Activated gamma-delta T cell treated with Interleukin-2 at 50 U/mL for 16 hours (primary cell): ENCODE measurements around the gene PLEKHS1.
"Not testable (repeated sequence)": the region's sequence is repeated elsewhere in the genome, so short reads cannot be mapped to it uniquely, and the experiment has no call there.

Source experiments
- DNase-seq: peaks from one replicate; pipeline ENCODE4 v3.0.0-alpha.2; 2020

Gene PLEKHS1

DNA sequence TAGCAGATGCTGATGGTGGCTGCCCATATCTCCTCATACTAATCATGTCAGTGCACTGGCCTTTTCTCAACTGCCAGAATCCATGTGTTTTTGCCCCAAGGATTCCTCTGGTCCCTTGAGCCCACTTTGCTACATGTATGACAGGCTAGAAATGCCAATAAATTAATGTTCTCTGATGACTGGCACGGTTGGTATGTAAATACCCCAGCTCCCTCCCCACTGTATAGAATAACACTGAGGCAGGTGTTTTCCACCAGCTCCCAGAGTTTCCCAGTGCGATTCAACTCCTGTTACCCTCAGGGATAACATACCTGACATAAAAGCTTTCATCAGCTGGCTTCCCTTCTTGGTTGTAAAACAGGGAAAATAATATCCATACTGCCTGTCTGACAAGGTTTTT, 9.0 kb upstream of the PLEKHS1 start:
- no peak for DNase-seq

DNA sequence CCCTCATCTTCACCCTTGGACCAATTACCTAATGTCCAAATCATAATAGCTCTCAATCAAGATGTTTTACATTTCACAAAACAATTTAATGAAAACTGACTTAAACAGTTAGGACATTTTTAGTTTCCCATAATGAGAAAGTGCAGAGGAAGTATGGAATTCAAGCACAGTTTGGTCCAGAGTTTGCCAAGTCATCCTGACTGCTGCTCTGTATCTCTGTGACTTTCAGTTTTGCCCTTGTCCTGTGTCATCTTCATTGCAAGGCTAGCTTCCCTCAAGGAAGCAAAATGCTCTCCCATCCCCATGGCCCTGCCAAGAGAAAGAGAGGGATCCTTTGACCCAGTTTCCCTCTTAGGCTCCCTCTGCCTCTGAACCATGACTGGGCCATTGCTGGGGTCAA, 7.9 kb upstream of the PLEKHS1 start:
- DNase-seq, result no peak

DNA sequence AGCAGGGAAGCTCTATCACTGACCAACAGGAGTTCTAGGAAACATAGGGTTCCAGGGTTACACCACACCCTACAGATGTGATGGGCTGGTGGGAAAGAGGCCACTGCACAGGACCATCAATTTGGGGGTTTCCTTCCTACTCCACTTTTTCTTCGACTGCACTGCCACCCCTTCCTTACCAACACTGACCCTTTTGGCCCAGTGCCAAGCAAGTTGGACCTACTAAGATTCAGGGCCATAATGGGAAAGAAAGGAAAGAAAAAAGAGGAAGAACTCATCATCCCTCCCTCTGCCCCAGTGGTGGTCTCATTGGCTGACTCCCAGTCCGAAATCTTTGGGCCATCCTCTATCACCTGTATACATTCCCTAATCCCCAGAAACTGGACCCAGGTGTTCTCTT, 6.1 kb upstream of the PLEKHS1 start:
- DNase-seq, result no peak

DNA sequence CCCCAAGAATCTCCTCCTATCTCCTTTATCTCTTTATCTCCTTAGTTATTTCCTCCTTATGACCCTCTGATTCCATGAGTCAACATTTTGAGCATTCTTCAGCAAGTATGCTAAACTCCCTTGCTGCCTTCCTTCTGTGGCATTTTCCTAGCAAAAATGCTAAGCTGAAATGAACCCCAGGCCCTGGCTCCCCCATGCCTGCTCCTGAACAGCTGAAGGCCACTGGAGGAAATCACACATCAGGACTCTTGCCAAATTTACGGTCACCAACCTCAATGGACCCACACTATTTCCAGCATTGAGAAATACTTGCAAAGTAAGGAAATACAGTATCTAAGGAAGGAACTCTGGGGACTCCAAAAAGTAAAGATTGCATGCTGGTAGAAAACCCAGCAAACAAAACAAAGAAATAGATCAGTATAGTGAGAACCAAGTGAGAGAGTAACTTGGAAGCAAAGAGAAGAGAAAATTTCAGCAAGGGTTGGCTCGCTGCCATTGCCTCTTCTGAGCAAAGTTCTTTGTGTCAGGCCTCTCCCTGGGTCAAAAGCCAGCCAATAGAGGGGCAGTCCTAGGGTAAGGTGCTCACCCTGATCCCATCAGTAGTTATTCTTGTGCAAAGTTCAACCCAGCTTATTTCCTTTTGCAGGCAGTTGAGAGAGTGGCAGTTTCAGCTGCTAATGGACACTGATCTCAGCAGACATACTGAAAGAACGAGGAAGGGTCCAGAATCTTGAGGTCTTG, 5.1 kb upstream of the PLEKHS1 start:
- DNase-seq, result no peak

DNA sequence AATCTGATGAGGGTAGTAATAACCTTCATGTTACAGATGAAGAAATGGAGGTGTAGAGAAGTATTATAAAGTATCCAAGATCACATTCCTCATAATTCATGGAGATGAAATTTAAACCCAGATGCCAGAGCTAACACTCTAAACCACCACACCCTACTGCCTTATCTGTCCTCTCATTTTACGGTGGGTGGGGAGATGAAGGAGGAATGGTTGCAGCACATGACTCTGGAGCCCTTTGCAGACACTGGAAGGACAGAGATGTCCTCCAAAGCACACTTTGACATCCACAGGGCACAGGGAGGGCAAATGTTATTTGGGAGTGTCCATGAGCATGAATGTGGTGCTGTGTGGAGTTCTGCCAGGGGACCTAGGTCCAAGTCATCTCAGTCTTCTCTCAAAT, 1.1 kb downstream of the PLEKHS1 start:
- DNase-seq, result no peak

DNA sequence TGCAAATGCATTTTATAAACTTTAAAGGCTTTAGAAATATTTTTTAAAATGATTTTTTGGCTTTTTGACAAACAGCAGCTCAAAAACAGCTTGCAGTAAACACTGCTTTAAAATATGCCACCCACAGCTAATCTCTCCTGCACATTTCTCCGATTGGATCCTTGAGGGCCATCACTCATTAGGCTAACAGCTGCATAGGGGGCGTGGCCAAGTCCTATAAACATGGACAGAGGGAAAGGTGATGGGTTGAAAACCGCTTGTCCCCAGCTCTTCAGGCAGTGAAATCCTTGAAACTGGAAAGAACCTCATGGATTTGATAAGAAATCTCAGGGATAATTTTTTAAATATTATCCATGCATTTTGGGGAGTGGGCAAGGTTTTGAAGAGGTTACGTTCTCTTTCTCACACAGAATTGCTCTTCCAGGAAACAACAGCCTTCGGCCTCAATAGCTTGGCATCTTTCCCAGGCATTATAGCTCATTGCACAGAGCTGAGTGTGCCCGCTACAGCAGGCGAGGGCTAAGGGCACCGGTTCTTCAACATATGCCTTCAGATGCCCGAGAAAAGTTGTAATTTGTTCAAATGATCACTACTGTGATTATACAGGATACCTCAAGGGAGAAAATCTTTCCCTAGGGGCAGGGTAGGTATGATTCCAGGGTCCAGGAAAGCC, 1.7 kb downstream of the PLEKHS1 start:
- no peak for DNase-seq

DNA sequence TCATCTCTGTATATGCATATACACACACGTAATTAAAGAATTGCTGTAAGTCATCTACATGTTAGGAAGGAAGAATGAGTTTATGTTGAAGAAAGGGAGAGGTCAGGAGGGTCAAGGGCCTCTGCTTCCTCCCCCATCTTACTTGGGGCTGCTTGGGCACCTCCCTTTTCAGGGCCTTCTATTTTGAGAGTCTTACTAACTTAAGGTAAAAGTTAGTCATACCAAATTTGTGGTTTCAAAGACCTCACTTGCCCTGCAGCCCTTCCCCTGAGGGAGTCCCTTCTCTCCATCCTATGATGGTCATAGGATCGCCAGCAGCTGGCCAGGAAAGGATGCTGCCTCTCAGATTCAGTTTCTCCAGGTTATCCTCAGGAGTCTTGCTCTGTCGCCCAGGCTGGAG, 2.6 kb downstream of the PLEKHS1 start:
- no peak for DNase-seq

DNA sequence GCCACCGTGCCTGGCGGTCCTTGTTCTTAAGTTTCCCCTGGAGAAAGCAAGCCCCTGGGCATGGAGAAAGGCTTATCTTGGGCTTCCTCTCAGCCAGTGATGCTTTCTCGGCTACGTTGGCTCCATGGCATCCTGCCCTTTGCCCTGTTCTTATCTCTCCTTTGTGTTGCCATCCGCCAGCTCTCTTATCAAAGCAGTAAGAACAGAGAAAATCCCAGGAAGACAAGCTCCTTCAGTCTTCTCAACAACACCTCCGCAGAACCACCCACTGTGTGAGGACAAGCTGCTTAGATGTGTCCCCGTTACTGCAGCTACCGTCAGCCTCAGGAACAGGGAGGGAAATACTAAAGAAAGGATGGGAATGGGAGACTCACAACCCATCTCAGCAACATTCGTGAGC, 3.3 kb downstream of the PLEKHS1 start:
- DNase-seq, result no peak

DNA sequence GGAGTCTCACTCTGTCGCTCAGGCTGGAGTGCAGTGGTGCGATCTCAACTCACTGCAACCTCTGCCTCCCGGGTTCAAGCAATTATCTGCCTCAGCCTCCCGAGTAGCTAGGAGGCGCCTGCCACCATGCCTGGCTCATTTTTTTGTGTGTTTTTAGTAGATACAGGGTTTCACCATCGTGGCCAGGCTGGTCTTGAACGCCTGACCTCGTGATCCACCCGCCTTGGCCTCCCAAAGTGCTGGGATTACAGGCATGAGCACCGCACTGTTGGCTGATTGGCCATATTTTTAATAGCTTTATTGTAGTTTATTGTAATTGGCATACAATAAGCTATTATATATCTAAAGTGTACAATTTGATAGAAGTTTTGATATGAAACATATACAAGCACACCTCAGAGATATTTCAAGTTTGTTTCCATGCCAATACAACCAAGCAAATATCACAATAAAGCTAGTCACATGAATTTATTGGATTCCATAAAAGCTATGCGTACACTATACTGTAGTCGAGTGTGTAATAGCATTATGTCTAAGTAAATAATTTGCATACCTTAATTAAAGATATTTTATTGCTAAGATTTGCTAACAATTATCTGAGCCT, 5.6 kb downstream of the PLEKHS1 start:
- no peak for DNase-seq

DNA sequence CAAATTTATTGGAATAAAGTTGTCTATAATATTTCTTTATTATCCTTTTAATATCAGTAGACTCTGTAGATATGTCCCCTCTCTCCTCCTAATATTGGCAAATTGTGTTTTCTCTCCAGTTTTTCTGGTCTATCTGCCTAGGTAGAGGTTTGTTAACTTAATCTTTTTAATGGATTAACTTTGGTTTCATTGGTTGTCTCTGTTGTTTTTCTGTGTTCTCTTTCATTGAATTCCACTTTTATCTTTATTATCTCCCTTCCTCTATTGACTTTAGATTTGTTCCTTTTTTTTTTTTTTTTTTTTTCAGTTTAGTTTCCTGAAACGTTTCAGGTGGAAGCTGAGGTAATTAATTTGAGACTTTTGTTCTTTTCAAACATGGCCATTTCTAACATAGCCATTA, 10.6 kb downstream of the PLEKHS1 start:
- no peak for DNase-seq

DNA sequence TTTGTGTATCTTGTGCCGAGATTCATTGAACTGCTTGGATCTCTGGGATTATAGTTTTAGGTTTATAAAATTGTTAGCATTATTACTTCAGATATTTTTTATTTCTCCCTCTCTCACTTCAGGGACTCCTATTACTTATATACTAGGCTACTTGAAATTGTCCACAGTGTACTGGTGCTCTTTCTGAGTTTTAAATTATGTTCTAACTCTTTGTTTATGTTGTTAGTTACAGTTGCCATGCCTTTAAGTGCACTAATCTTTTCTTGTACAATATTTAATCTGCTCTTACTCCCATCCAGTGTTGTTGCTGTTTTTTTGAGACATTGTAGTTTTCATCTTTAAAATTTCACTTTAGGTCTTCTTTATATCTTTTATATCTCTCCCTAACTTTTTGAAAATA, 13.1 kb downstream of the PLEKHS1 start:
- no peak for DNase-seq

DNA sequence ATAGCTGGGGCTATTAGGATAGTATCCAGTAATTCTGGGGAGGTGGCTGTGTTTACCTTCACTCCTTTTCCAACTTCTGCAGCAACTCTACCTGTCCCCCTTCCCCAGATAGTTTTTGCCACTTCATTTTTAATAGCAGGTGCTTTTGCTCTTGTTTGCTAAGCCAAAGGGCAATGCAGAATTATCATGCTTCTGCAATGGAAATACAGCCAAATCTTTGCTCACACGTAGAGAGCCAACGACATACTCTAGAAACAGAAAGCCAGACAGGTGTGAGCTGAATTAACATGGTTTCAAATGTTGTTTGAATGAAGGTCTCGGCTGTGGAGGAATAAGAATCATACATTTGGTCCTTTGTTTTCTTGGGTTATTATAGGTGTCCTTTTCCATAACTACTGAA, 14.4 kb downstream of the PLEKHS1 start:
- no peak for DNase-seq

DNA sequence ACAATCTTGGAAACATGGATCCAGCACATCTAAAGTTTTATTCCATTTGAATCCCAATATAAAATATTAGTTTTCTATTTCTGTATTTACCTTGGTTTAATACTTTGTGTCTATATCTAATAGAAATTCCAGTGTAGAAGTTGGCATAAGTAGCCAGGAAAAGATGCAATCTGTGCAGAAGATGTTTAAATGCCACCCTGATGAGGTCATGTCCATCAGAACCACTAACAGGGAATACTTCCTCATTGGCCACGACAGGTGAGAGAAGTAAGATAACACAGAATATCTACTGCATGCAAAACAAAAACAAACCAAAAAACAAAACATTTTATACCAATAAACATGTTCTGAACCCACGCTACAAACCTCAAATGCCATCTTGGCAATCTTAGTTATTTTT, 15.7 kb downstream of the PLEKHS1 start:
- DNase-seq, result no peak

DNA sequence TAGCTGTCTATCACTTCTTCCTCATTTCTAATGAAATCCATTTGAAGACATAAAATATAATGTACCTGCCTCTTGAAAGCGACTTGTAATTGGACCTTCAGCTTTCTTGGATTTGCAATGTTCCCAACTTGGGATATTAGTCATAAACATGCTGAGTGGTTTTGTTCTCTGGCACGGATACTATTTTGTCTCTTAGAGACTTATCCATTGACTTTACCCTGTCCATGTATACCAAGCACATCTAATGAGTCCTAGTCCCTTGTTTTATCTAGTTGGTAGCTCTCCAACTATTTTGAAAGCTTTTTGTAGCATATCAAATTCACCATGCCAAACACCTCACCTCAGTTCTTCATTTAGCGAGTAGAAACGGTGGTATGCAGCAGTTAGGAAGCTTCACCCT, 18.9 kb downstream of the PLEKHS1 start:
- no peak for DNase-seq

DNA sequence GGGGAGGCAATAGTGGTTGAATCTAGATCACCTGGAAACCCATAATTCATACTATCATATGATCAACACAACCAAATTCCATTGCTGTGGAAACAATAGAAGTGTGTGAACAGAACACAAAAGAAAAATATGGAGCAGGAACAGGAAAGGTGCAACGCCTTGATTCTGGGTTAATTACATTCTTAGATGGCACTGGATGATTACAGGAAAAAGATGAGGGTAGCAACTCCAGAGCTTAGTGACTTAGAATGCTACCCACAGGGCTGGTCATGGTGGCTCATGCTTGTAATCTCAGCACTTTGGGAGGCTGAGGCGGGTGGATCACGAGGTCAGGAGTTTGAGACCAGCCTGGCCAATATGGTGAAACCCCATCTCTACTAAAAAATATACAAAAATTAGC, 19.6 kb downstream of the PLEKHS1 start:
- not testable (repeated sequence) for DNase-seq

DNA sequence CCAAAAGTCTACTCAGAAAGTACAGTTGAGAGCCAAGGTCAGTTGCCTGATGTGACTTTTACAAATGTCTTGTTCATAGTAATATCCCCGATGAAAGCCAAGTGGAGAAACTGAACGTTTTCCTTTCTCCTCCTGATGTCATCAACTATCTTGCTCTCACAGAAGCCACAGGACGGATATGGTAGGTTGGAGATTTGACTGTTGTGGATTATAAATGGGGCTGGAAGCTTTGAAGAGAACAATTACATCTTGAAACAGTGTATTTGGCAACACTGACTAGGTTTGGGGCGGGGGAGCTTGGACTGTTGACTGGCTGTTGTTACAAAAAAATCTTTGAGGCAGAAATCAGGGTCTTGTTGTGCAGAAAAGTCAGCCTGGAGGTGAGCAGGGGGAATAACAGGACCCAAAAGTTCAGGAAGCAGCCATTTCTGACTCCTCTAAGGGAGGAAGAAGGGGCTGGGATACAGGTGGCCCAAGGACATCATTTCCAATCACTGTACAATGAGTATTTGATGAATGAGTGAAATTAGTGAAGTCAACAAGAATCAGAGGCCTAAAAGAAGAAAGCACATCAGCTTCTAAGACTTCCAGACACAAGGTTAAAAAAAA, 24.3 kb downstream of the PLEKHS1 start:
- no peak for DNase-seq

DNA sequence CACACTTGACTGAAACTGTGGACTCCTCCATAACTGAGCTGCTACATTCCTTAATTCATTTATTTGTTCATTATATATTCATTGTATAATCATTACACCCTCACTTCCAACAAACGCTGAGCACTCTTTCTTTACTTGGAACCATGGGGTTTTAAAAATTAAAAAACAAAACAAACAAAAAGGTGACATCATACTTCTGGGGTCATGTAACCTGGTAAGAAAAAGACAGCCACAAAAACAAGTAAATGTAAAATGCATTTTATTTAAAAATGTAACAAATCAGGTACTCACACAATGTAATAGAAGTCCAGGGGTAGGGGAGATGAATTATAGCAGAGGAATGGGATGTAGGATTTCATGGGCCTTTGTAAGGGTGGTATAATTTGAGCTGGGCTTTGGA, 25.1 kb downstream of the PLEKHS1 start:
- no peak for DNase-seq

DNA sequence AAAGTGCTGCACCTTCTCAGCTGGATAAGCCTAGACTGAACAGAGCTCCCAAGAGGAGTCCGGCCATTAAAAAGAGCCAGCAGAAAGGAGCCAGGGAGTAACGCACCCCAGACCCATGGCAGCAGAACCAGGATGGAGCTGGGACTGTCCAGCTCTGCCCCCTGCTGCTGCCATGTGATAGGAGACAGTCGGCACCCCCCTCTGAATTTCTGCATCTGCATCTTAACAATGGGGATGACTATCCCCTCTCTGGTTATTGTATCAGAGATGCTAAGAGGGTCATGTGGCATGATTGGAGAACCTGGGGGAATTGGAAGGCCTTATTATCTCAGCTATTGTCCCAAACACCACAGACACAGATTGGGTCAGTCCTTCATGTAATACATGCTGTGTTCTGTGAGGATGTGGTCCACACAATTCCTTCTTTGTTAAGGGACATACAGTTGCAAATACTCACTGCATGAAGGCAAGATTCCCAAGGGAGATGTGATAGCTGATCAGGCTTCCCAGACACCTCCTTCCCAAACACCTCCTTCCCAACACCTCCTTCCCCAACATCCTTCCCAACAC, 29.3 kb downstream of the PLEKHS1 start:
- no peak for DNase-seq

DNA sequence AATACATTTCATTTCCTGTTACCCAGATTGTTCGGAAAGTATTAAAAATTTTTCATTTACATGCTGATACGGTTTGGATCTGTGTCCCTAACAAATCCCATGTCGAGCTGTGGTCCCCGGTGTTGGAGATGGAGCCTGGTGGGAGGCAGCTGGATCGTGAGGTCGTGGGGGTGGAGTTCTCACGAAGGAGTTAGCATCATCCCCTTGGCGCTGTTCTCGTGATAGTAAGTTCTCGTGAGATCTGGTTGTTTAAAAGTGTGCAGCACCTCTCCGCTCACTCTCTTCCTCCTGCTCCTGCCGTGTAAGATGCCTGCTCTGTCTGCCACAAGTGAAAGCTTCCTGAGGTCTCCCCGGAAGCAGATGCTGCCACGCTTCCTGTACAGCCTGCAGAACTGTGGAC, 30.9 kb downstream of the PLEKHS1 start:
- no peak for DNase-seq

DNA sequence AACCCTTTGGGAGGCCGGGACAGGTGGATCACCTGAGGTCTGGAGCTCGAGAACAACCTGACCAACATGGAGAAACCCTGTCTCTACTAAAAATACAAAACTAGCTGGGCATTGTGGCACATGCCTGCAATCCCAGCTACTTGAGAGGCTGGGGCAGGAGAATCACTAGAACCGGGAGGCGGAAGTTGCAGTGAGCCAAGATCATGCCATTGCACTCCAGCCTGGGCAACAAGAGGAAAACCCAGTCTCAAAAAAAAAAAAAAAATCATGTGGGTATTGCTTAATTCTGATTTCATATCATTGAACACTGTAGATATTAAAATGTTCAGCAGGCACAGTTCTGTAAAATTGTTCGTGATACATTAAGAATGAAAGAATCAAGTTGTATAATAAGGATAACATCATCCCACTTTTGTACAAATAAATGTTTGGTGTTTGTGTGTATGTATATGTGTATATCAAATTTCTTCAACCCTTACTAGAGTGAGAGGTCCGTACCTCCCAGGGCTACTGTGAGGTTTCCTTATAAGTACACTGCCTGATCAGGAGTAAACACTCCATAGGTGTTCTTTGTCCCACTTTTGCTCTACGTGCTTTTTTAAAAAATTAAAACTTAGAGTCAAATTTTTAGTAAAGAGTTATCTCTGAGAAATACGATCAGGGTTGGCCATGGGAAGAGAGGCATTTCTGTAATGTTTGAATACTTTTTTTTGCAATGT, 31.7 kb downstream of the PLEKHS1 start:
- DNase-seq, result no peak

DNA sequence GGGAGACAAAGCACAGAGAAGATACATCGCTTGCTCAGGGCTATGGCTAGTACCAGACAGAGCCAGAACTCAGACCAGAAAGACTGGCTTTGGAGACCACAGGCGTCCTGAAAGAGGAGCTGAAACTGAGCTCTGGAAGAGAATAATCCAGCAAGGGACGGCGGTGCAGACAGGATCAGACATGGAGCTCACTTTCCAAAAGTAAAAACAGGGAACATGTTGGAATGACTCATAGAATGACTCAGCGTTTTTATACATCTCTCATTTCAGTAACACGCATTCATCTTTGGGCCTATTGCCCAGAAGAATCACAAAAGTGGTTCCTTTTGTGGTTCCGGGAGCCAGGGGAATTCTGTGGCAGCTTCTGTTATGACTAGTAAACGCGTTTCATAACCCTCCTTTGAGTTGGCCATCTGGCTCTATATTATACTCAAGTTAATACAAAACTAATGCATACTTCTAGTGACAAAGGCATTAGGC, 37.2 kb downstream of the PLEKHS1 start:
- DNase-seq, result no peak

DNA sequence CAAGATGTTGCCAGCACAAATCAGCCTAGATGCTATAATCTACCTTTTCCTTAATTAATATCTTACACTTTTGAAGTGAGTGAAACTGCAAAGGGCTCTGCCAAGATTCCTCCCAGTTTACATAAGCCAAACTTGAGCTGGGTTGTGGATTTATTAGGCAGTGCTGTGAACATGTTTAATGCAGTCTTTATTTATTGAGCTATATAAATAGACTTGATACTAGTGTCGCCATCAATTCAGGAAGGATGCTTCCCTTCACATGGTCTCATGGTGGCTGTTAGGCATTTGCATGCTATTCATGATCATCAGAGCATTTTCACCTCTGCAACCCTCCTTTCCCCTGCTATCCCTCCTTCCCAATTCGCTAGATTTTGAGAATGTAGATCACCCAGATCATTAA, 40.2 kb downstream of the PLEKHS1 start:
- no peak for DNase-seq

DNA sequence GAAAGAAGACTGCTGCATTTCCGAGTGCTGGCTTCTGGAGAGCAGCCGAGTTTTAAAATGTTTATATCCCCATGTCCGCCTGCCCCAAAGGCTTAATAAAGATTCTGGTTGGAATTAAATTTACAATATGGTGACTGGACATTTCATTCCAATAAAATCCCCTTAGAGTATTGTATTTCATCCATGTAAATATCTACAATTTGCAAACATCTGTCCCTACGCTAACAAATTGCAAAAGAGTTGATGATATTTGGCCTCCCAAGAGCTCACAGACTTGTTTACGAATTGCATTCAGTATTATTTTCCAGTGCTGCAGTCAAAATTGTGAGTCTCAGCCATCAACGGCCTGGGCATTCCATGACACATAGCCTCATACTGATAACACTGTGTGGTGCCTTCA, 50.1 kb downstream of the PLEKHS1 start:
- DNase-seq, result no peak
